Pancreas (tissue), 10 donors: ENCODE measurements around the gene EXOSC7. TPM values are rescaled to one million over a fixed set of nuclear protein-coding genes. Genes with fewer than 3 reads are reported as not detected.

Experiments used
- ATAC-seq, 4 donors: fragments of 200-7000 bp; cut with Tn5 transposase; one replicate each; pipeline versions ENCODE4 v1.8.0 to v1.9.1; 2020; ENCODE audit warnings: mild to moderate bottlenecking in 4 of 4, moderate library complexity in 4 of 4
- DNase-seq, 6 donors: peaks; one replicate each; pipeline ENCODE4 v3.0.0-alpha.2; 2020
- FAIRE-seq: peaks from 2 replicates; lab custom pipeline; 2012; peaks lifted over from hg19 to GRCh38; lab: Jason Lieb, UNC
- H3K27ac ChIP-seq, 4 donors: fragments of 200-600 bp; sonication (generic); 1 replicate in 3 of 4; 2 replicates in 1 of 4; pipeline versions ENCODE4 v1.5.0 to v1.8.0; 2020
- H3K27me3 ChIP-seq, 4 donors: fragments of 200-600 bp; one replicate each; pipeline ENCODE4 v1.8.0; 2021
- H3K36me3 ChIP-seq, 3 donors: fragments of 200-600 bp; sonication (generic) in 1 of 3; one replicate each; pipeline versions ENCODE4 v1.5.0 to v1.8.0; 2020 to 2021
- H3K4me1 ChIP-seq, 3 donors: fragments of 200-600 bp; one replicate each; pipeline ENCODE4 v1.8.0; 2021
- H3K4me3 ChIP-seq, 4 donors: fragments of 200-600 bp; sonication (generic) in 2 of 4; one replicate each; pipeline versions ENCODE4 v1.5.0 to v1.8.0; 2020 to 2021
- H3K9me3 ChIP-seq, 4 donors: fragments of 200-600 bp; one replicate each; pipeline ENCODE4 v1.8.0; 2021
- CTCF ChIP-seq, 4 donors: fragments of 200-600 bp; sonication (generic) in 3 of 4; IDR thresholded peaks; one replicate each; pipeline versions ENCODE4 v1.5.0 to v1.8.0; 2021; ENCODE audit warnings: antibody characterized with exemption in 4 of 4
- WGBS, 2 donors: extraction: QIAGEN DNeasy Blood & Tissue Kit; methylation state at CpG; one replicate each; pipeline ENCODE4 v1.1.7; 2013; 5-methylcytosine and 5-hydroxymethylcytosine counted together
- intact Hi-C, 3 donors: fragments of 100-400 bp; cut with DNase I; formaldehyde crosslinking; loops; one replicate each; pipeline versions ENCODE4 v1.11.1 to v1.14.2; 2022
- polyA plus RNA-seq, 2 donors: library from polyadenylated mRNA; stranded (reverse); fragments of 200-250 nt; gene quantifications; one replicate each; pipeline ENCODE4 v1.2.3, GENCODE V29; 2013
- total RNA-seq, 6 donors: library from RNA; stranded (reverse); fragmentation: NEBNext Ultra II Directional in 4 of 6; extraction: Animal tissue kit (Norgen Biotek cat#: 25700) in 4 of 6; gene quantifications; one replicate each; pipeline versions ENCODE4 v1.2.1 to v1.2.4, GENCODE V29; 2021 to 2023
- donor health status: healthy with polysubstance abuse.
- donor health status: DM: no; HTN: no; CAD: no; lungs with moderate emphysema.
- donor health status: DM: no; HTN: no; CAD: no.
- donor health status: control.
- donor health status: control.
- donor health status: Bipolar disorder and iron deficiency.
- donor health status: DM: yes; HTN: yes; CAD: no.
- donor health status: DM: no; HTN: no; CAD: no.
- donor health status: DM: no; HTN: no; CAD: no.
- donor health status: DM: yes; HTN: yes; CAD: no.

The EXOSC7 gene
- total and polyA plus RNA-seq, 8 donors = 9.2 to 21.8 (median 13.5) TPM

DNA sequence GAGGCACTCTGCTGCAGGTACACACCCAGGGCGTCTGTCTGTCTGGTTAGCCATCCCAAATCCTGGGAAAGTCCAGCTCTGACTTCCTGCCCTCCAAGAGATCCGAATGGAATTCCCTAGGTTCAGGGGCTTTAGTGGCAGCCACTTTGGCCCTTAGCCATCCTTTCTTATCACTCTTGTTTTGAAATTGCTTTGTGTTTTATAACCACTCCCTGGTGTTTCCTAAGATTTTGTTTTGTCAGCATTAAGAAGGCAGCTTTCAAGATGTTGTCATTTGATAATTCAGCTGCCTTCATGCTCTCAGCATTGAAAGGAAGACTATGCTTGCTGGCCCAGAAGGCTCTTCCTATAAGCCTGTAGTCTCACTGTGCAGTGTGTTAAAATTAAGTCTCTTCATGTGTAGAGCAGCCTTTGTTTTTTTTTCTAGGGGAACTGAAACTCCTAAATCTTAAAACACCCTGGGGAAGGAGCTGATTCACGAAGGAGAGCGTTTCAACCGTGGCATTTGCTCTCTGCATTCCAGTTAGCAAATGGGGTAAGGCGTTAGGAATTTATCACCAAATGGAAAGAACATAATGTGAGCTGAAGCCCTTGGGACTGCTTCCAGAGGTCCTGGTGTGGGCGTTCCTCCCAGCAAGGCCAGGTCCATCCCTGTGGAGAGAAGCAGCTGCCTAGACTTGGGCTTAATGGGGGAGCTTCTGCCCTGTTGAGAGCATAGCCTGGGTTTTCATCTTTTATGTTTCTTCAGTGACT lies 35.9 kb downstream of the EXOSC7 start:
- peak in 3 of 4 donors; percentile 44 to 75 (median 48) for ATAC-seq
- H3K27me3 ChIP-seq = no peaks in the 10 kb centered on the region
- FAIRE-seq = no peak
- DNase-seq = no peak
- H3K9me3 ChIP-seq = no peaks in the 10 kb centered on the region
- TF ChIP-seq CTCF (IDR thresholded peaks at IDR 0.05) = no peak
- no peak overlapping the region for H3K4me3 ChIP-seq
- H3K4me1 ChIP-seq = no peaks in the 10 kb centered on the region
- peaks cover 0 to 23% (median 0%) of the 10 kb centered on the region in 3 donors for H3K36me3 ChIP-seq
- intact Hi-C loops = no loop called here
- peak overlapping the region in 1 of 4 donors; percentile 33 for H3K27ac ChIP-seq
- WGBS, 2 donors = 47 to 64% methylated on average over 7 of the region's 7 CpGs

DNA sequence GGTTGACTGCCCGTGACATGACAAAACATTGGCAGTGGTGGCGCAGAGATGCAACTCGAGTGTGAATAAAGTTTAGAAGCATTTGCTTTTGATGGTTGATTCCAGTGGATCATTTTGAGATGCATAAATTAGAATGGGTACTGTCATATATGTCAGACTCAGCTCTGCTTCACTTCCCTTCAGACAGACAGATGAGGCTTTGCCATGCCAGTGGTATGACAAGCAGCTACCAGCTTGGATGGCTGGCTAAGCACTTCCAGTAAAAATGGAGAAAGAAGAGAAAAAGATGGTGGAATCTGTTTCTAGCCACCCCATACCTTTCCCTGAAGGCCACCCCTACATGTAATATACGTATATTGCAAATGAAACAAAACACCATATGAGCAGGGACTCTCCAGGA lies 36.5 kb downstream of the EXOSC7 start:
- no peak overlapping the region for H3K4me3 ChIP-seq
- FAIRE-seq = no peak
- 96 to 97% methylated on average over 4 of the region's 4 CpGs for WGBS, 2 donors

DNA sequence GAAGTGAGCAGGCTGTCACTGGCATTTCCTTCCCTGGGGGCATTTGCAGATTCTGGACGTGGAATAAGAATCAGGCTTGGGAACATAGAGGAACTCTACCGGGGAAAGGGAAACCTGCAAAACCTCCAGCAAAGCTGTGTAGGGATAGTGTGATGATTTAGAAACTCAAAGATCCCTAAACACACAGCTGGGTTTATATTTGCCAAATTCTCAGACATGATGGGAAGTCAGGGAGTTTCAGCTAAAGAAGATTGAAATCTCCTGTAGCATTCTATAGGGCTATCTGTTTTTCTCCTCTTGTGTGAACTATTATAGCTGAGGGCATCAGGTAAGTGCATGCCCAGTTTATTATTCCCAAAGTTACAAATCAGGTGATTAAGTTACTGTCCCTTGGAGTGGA lies 40.9 kb downstream of the EXOSC7 start:
- no peak for DNase-seq
- no peak for ATAC-seq
- no peak overlapping the region for H3K4me3 ChIP-seq
- no peak overlapping the region for H3K27ac ChIP-seq
- H3K27me3 ChIP-seq = no peaks in the 10 kb centered on the region
- H3K4me1 ChIP-seq = no peaks in the 10 kb centered on the region
- peaks cover 0 to 10% (median 0%) of the 10 kb centered on the region in 3 donors for H3K36me3 ChIP-seq
- no peak for TF ChIP-seq CTCF (IDR thresholded peaks at IDR 0.05)
- FAIRE-seq = no peak
- no peaks in the 10 kb centered on the region for H3K9me3 ChIP-seq
- intact Hi-C loops = no loop called here
- 84 to 85% methylated on average over 2 of the region's 2 CpGs for WGBS, 2 donors

More for the DNA sequence above, 36.5 kb downstream of the EXOSC7 start:
- DNase-seq = no peak
- intact Hi-C loops = no loop called here
- Histone ChIP-seq H3K27ac (no peak overlapping the region), H3K27me3 (no peaks in the 10 kb centered on the region), H3K9me3 (no peaks in the 10 kb centered on the region), H3K4me1 (no peaks in the 10 kb centered on the region), H3K36me3 (peaks cover 0 to 19% (median 0%) of the 10 kb centered on the region in 3 donors)
- peak in 1 of 4 donors; percentile 14 for ATAC-seq
- TF ChIP-seq CTCF (IDR thresholded peaks at IDR 0.05) = no peak

DNA sequence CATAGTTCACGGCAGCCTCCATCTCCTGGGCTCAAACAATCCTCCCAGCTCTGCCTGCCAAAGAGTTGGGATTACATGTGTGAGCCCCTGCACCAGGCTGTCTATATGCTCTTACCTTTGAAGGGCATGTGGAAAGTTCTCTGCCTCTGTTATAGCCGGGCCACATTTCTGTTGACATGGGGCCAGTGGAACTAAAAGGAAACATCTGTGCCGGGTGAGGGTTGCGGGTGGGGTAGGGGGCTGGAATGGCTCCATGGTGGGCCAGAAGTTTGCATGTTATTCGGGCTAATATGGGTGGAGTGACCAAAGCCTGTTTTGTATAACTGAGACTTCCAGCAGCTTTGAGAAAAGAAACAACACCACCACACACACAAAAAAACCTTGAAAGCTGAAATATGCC lies 41.8 kb downstream of the EXOSC7 start:
- intact Hi-C loops = no loop called here
- no peaks in the 10 kb centered on the region for H3K27me3 ChIP-seq
- H3K9me3 ChIP-seq = no peaks in the 10 kb centered on the region
- H3K4me3 ChIP-seq = no peak overlapping the region
- FAIRE-seq = no peak
- peaks cover 0 to 1% (median 0%) of the 10 kb centered on the region in 3 donors for H3K36me3 ChIP-seq
- WGBS, 2 donors = 74 to 86% methylated on average over 5 of the region's 5 CpGs
- ATAC-seq = no peak
- no peak for TF ChIP-seq CTCF (IDR thresholded peaks at IDR 0.05)
- no peak for DNase-seq
- H3K4me1 ChIP-seq = no peaks in the 10 kb centered on the region
- H3K27ac ChIP-seq = no peak overlapping the region

DNA sequence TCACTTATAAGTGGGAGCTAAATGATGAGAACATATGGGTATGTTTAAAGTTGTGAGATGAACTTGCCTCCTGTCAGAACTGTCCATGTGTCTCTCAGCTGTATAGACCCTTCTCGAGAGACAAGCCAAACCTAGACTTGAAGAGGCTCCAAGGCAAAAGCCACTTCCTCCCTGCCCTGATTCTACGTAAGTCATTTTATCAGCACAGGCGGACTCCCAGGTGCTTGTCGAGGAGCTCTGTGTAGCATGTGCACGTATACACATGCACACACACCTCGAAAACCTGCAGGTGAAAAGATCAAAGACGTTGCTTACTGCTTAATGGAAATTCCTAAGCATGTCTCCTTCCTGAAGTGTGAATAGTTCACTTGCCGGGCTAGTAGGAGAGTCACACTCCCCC lies 44.5 kb downstream of the EXOSC7 start:
- WGBS, 2 donors = 58 to 73% methylated on average over 8 of the region's 8 CpGs
- no peak for ATAC-seq
- intact Hi-C loops = no loop called here
- no peak for FAIRE-seq
- Histone ChIP-seq H3K27me3 (no peaks in the 10 kb centered on the region), H3K27ac (no peak overlapping the region), H3K4me3 (no peak overlapping the region), H3K36me3 (no peaks in the 10 kb centered on the region), H3K4me1 (peaks cover 0 to 2% (median 0%) of the 10 kb centered on the region in 3 donors), H3K9me3 (no peaks in the 10 kb centered on the region)
- DNase-seq = no peak
- TF ChIP-seq CTCF (IDR thresholded peaks at IDR 0.05) = no peak
